Ishikawa (cell line): ENCODE measurements around the gene KLF1.

Experiments
- CEBPB ChIP-seq: IDR thresholded peaks from 2 replicates; pipeline ENCODE4 v1.6.1; 2012
- CREB1 ChIP-seq: IDR thresholded peaks from 2 replicates; pipeline ENCODE4 v1.6.1; 2012; ENCODE audit warnings: low read depth
- EGR1 ChIP-seq: IDR thresholded peaks from 2 replicates; pipeline ENCODE4 v1.6.1; 2012
- EP300 ChIP-seq: IDR thresholded peaks from 2 replicates; pipeline ENCODE4 v1.6.1; 2012; ENCODE audit warnings: borderline replicate concordance
- FOXM1 ChIP-seq: IDR thresholded peaks from 2 replicates; pipeline ENCODE4 v1.6.1; 2012; ENCODE audit warnings: low read depth, borderline replicate concordance
- MAX ChIP-seq: IDR thresholded peaks from 2 replicates; pipeline ENCODE4 v1.6.1; 2012
- NFIC ChIP-seq: IDR thresholded peaks from 2 replicates; pipeline ENCODE4 v1.6.1; 2012
- RAD21 ChIP-seq: IDR thresholded peaks from 2 replicates; pipeline ENCODE4 v1.6.1; 2012; ENCODE audit warnings: low read depth
- REST ChIP-seq: IDR thresholded peaks from 2 replicates; pipeline ENCODE4 v1.6.1; 2012; ENCODE audit warnings: low read depth, mild to moderate bottlenecking
- TAF1 ChIP-seq: IDR thresholded peaks from 2 replicates; pipeline ENCODE4 v1.6.1; 2012; ENCODE audit warnings: low read depth, mild to moderate bottlenecking
- TCF12 ChIP-seq: IDR thresholded peaks from 2 replicates; pipeline ENCODE4 v1.6.1; 2012; ENCODE audit warnings: low read depth
- TEAD4 ChIP-seq: IDR thresholded peaks from 2 replicates; pipeline ENCODE4 v1.6.1; 2012
- USF1 ChIP-seq: IDR thresholded peaks from 2 replicates; pipeline ENCODE4 v1.6.1; 2012
- YY1 ChIP-seq: IDR thresholded peaks from 2 replicates; pipeline ENCODE4 v1.6.1; 2012; ENCODE audit warnings: low read depth
- ZBTB7A ChIP-seq: IDR thresholded peaks from 2 replicates; pipeline ENCODE4 v1.6.1; 2012; ENCODE audit warnings: low read depth

KLF1 gene

DNA sequence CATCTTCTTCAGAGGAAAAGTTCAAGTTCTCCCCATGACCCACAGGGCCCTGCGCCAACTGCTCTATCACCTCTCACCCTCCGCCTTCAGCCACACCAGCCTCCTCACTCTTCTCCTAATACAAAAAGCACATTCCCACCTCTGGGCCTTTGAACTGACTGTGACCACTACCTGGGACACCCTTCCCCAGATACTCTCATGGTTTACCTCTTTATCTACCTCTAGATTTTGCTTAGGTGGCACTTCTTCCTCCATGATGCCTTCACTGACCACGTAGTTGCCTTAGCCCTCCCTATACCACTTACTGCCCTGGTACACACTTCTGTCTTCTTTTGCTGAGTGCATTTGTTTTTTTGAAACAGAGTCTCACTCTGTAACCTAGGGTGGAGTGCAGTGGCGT is 36.0 kb upstream of the KLF1 start:
- TF ChIP-seq FOXM1 (no peak), TEAD4 (no peak), NFIC (no peak), YY1 (no peak), ZBTB7A (no peak), MAX (no peak), CEBPB (no peak), TCF12 (no peak), USF1 (no peak), REST (no peak), EGR1 (no peak), TAF1 (no peak), EP300 (no peak), RAD21 (no peak), CREB1 (no peak)

DNA sequence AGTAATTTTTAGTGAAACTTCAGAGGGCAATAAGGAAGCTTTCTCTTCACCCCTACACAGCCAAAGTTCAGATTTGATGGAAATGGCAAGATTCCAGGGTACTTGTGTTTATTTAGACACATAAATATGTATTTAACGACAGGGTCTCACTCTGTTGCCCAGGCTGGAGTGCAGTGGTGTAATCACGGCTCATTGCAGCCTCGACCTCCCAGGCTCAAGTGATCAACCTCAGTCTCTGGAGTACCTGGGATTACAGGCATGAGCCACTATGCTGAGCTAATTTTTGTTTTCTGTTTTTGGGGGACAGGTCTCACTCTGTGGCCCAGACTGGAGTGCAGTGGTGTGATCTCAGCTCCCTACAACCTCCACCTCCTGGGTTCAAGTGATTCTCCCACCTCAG is 34.0 kb upstream of the KLF1 start:
- TF ChIP-seq CEBPB (no peak), YY1 (no peak), EGR1 (no peak), FOXM1 (no peak), NFIC (no peak), CREB1 (no peak), RAD21 (no peak), ZBTB7A (no peak), EP300 (no peak), TCF12 (no peak), TAF1 (no peak), REST (no peak), MAX (no peak), USF1 (no peak), TEAD4 (no peak)

DNA sequence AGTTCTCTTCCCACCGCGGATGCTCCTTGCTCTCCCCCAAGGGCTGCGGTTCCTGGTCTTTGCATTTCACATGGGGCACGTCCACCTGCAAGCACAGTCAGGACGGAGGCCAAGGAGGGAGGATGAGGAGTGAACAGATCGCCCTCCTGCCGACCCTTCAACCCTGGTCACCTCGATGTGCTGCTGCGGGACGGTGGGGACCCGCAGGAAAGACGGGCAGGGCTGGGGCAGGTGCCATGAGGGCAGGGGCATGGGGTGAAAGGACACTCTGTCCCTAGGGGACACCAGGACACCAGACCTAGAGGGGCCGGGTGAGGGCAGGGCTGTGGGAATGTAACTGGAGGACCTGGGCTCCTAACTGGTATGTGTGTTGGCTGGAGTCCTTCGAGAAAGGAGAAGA is 31.3 kb upstream of the KLF1 start:
- TF ChIP-seq EP300, result no peak
- TF ChIP-seq RAD21, result no peak
- TF ChIP-seq TEAD4, result no peak
- no peak for TF ChIP-seq MAX
- no peak for TF ChIP-seq FOXM1
- no peak for TF ChIP-seq EGR1
- no peak for TF ChIP-seq ZBTB7A
- no peak for TF ChIP-seq USF1
- no peak for TF ChIP-seq REST
- TF ChIP-seq CEBPB, result no peak
- no peak for TF ChIP-seq TAF1
- no peak for TF ChIP-seq TCF12
- no peak for TF ChIP-seq NFIC
- no peak for TF ChIP-seq YY1
- no peak for TF ChIP-seq CREB1
